Measurements from ENCODE around the gene DAB1. TPM values are rescaled to one million over a fixed set of nuclear protein-coding genes. Genes with fewer than 3 reads are reported as not detected.

DAB1 gene
- total and polyA plus RNA-seq, 2 of the 8 experiments (the other 6 are each of a cell fraction or from before 2014, with no cell fraction given) = 4.4 to 11.8 TPM

- Histone ChIP-seq H2AK5ac (ENCODE audit: low read depth, low read length) (no peak overlapping the region), H2BK12ac (ENCODE audit: low read depth, low read length) (no peak overlapping the region), H2BK120ac (replicated peaks; ENCODE audit: low read depth, low read length) (no peak overlapping the region), H3K18ac (ENCODE audit: extremely low read depth, low read length) (no peak overlapping the region), H2BK20ac (ENCODE audit: low read length) (no peak overlapping the region), H3K27ac (ENCODE audit: low read depth, low read length) (no peak overlapping the region), H4K91ac (replicated peaks; ENCODE audit: insufficient read length, low read length) (no peak overlapping the region), H4K5ac (ENCODE audit: insufficient read length, low read depth, low read length) (no peak overlapping the region), H3K36me3 (ENCODE audit: control insufficient read depth in 2 of 4, insufficient read depth in 4 of 4, low read length in 3 of 4) (no peaks in the 10 kb centered on the region), H3K23ac (ENCODE audit: insufficient read length) (no peak overlapping the region), H3K14ac (ENCODE audit: insufficient read length) (no peak overlapping the region), H2BK15ac (ENCODE audit: low read length) (no peak overlapping the region), H2BK5ac (ENCODE audit: low read depth, low read length) (no peak overlapping the region), H4K20me1 (replicated peaks in 1 of 2; ENCODE audit: control insufficient read depth in 1 of 2, insufficient read depth in 2 of 2, low read length in 2 of 2) (no peaks in the 10 kb centered on the region), H3K4me3 (ENCODE audit: extremely low read depth in 1 of 4, insufficient read depth in 2 of 4, low read depth in 3 of 4, low read length in 4 of 4) (no peak overlapping the region), H3K23me2 (ENCODE audit: low read depth, low read length) (no peaks in the 10 kb centered on the region), H3K4me1 (replicated peaks in 1 of 4; ENCODE audit: control insufficient read depth in 3 of 4, insufficient read depth in 4 of 4, low read length in 3 of 4) (peaks cover 0 to 6% (median 3%) of the 10 kb centered on the region in 4 experiments; a peak in 2 of 7 replicates), H3K79me1 (ENCODE audit: low read depth, low read length) (no peaks in the 10 kb centered on the region), H3K4me2 (ENCODE audit: insufficient read depth in 1 of 2, low read depth in 2 of 2, low read length in 2 of 2) (no peak overlapping the region), H2AFZ (ENCODE audit: low read length) (no peak overlapping the region), H3K56ac (replicated peaks; ENCODE audit: insufficient read length, low read depth, low read length) (no peak overlapping the region), H3K9ac (replicated peaks in 1 of 4; ENCODE audit: extremely low read depth in 1 of 4, low read depth in 3 of 4, low read length in 3 of 4) (no peak overlapping the region), H3K9me3 (ENCODE audit: insufficient read depth in 2 of 2, low read depth in 1 of 2, low read length in 1 of 2) (no peaks in the 10 kb centered on the region), H3K79me2 (ENCODE audit: control insufficient read depth in 1 of 2, insufficient read depth in 2 of 2, low read length in 2 of 2) (no peaks in the 10 kb centered on the region), H3K4ac (replicated peaks; ENCODE audit: insufficient read length, low read depth, low read length) (no peak overlapping the region), H4K8ac (ENCODE audit: extremely low read depth, insufficient read depth, low read length) (no peak overlapping the region), H3K27me3 (replicated peaks in 1 of 4; ENCODE audit: control insufficient read depth in 3 of 4, extremely low read depth in 1 of 4, insufficient read depth in 3 of 4, low read length in 3 of 4) (no peaks in the 10 kb centered on the region)
- ChIA-PET POLR2A (ENCODE audit: partially characterized antibody) (no interaction called here), CTCF (ENCODE audit: partially characterized antibody) (interaction anchor here (0.6 to 1.4 kb wide), 4 partner anchors 17 to 242 kb away, joined by 3 to 4 read pairs (median 3); no protein-coding TSS in a partner anchor)
- no peak for FAIRE-seq
- no peak for DNase-seq (ENCODE audit: low read depth in 1 of 2, low spot score in 2 of 2)
- WGBS, 2 experiments (ENCODE audit: extremely low coverage in 1 of 2, insufficient coverage in 1 of 2, insufficient read length in 1 of 2, insufficient replicate concordance in 2 of 2, low coverage in 1 of 2, low lambda C conversion rate in 2 of 2, missing lambda C conversion rate in 1 of 2) = 95% methylated on average over 5 of the region's 5 CpGs; no CpG with 5 or more reads in 1 of the 2 experiments
- TF ChIP-seq CHD1 (IDR thresholded peaks at IDR 0.05; ENCODE audit: low read depth, low read length) (no peak), RNF2 (IDR thresholded peaks at IDR 0.05; ENCODE audit: borderline replicate concordance, low read depth, low read length, missing control alignments, poor library complexity, severe bottlenecking) (no peak), EGR1 (IDR thresholded peaks at IDR 0.05; ENCODE audit: borderline replicate concordance, low read depth, low read length) (no peak), CHD2 (IDR thresholded peaks at IDR 0.05; ENCODE audit: low read length) (no peak), PHF8 (conservative IDR thresholded peaks at IDR 0.05; ENCODE audit: low read depth, low read length) (no peak), TCF12 (IDR thresholded peaks at IDR 0.05; ENCODE audit: low read depth, low read length) (no peak), CTCF (IDR thresholded peaks at IDR 0.05; ENCODE audit: control extremely low read depth in 1 of 3, insufficient read depth in 1 of 3, low read depth in 1 of 3, low read length in 3 of 3) (no peak), TBP (IDR thresholded peaks at IDR 0.05; ENCODE audit: low read depth, low read length) (no peak), SIN3A (conservative IDR thresholded peaks at IDR 0.05 in 1 of 2, IDR thresholded peaks at IDR 0.05 in 1 of 2; ENCODE audit: low read depth in 1 of 2, low read length in 2 of 2) (no peak), TAF7 (optimal IDR thresholded peaks at IDR 0.05; ENCODE audit: borderline replicate concordance, low read depth, low read length) (no peak), CEBPB (IDR thresholded peaks at IDR 0.05; ENCODE audit: low read depth, low read length) (no peak), MAFK (IDR thresholded peaks at IDR 0.05; ENCODE audit: low read depth, low read length) (no peak)
Observed at GRCh38 chr1:57327336-57327735, 96.5 kb downstream of the DAB1 start.

Data from H1 (cell line).